Bronchial epithelial cell (primary cell): ENCODE data around the gene USP49. TPM values are rescaled to one million over a fixed set of nuclear protein-coding genes. Genes with fewer than 3 reads are reported as not detected.

Experiments
- DNase-seq: peaks from one replicate; pipeline ENCODE4 v3.0.0-alpha.2; 2010; ENCODE audit warnings: low read depth
- FAIRE-seq: peaks from 2 replicates; lab custom pipeline; 2011; peaks lifted over from hg19 to GRCh38; lab: Jason Lieb, UNC
- H3K27me3 ChIP-seq: 2 replicates; pipeline ENCODE4 v1.5.1; 2011; ENCODE audit warnings: low read length; ENCODE audit not compliant: control insufficient read depth, insufficient read depth
- H3K36me3 ChIP-seq: 2 replicates; pipeline ENCODE4 v1.5.1; 2011; ENCODE audit warnings: low read length; ENCODE audit not compliant: control insufficient read depth, insufficient read depth
- H3K4me3 ChIP-seq: 2 replicates; pipeline ENCODE4 v1.5.1; 2011; ENCODE audit warnings: mild to moderate bottlenecking, low read depth, low read length, control low read depth
- total RNA-seq: library from RNA; depleted of rRNA; stranded (reverse); fragments of >200 nt; gene quantifications from 2 replicates; pipeline ENCODE4 v1.2.1, GENCODE V29; 2014
- TF ChIP-seq, protein P1 (sequence below): IDR thresholded peaks from 2 replicates; pipeline ENCODE4 v1.5.1; 2011; ENCODE audit warnings: mild to moderate bottlenecking, moderate library complexity, low read length, control low read depth, inconsistent platforms; ENCODE audit not compliant: insufficient read depth, severe bottlenecking

The USP49 gene
- total RNA-seq, 1 donor from 2014 or later = 1.6 TPM

DNA sequence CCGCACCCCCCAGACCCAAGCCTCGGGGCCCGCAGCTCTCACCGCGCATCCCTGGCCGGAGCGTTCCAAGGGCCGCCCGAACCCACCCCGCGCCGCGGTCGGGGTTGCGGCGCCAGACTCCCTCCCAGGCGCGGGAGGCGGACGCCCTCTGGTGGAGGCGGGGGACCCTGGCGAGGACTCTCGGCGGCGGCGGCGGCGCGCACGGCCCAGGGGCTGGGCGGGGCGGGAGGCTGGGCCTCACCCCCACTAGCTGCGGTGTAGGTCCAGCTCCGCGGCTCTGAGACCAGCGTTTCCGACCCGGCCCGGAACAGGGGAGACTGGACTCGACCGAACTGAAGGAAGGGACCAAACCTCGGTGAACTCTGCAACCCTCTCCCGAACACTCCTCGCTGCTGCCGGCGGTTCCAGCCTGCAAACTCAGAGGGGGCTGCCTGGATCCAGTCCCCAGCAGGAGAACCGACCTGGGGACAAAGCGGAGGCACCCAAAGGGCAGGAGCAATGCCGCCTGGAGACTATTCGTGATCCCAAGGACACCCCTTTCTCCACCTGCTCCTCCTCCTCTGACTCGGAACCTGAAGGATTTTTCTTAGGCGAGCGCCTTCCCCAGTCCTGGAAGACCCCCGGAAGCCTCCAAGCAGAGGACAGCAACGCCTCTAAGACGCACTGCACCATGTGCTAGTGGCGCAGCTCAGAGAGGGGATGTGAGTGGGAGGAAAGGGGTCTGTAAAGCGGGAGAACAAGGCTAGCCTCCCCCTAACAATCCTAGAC lies 108.5 kb downstream of the USP49 start:
- peaks cover 3% of the 10 kb centered on the region for H3K36me3 ChIP-seq
- FAIRE-seq (no peak), DNase-seq (peak; percentile 38)
- H3K27me3 ChIP-seq = no peaks in the 10 kb centered on the region
- TF ChIP-seq, protein P1, sequence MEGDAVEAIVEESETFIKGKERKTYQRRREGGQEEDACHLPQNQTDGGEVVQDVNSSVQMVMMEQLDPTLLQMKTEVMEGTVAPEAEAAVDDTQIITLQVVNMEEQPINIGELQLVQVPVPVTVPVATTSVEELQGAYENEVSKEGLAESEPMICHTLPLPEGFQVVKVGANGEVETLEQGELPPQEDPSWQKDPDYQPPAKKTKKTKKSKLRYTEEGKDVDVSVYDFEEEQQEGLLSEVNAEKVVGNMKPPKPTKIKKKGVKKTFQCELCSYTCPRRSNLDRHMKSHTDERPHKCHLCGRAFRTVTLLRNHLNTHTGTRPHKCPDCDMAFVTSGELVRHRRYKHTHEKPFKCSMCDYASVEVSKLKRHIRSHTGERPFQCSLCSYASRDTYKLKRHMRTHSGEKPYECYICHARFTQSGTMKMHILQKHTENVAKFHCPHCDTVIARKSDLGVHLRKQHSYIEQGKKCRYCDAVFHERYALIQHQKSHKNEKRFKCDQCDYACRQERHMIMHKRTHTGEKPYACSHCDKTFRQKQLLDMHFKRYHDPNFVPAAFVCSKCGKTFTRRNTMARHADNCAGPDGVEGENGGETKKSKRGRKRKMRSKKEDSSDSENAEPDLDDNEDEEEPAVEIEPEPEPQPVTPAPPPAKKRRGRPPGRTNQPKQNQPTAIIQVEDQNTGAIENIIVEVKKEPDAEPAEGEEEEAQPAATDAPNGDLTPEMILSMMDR = peak; percentile 74
- H3K4me3 ChIP-seq = peak overlapping the region; percentile 94

- TF ChIP-seq, protein P1 = no peak
- no peaks in the 10 kb centered on the region for H3K27me3 ChIP-seq
- FAIRE-seq = no peak
- peak overlapping the region; percentile 94 for H3K4me3 ChIP-seq
- DNase-seq = no peak
- peaks cover 3% of the 10 kb centered on the region for H3K36me3 ChIP-seq
These were observed 109.3 kb downstream of the USP49 start for GRCh38 chr6:41785689-41786450.

DNA sequence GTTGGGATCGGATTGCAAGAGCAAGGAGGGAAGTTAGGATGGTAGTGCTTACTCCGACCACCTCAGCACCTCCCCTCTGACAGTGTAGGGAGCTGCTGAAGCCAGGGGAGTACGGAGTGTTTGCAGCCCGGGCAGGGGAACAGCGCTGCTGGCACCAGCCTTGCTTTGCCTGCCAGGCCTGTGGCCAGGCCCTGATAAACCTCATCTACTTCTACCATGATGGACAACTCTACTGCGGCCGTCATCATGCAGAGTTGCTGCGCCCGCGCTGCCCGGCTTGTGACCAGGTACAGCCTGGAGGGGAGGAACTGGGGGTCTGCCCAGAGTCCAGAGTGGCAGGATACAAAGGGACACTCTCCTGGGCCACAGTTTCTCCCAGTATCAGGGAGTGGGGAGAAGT lies 109.9 kb downstream of the USP49 start:
- DNase-seq = no peak
- H3K36me3 ChIP-seq = peaks cover 3% of the 10 kb centered on the region
- H3K4me3 ChIP-seq = no peak overlapping the region
- H3K27me3 ChIP-seq = no peaks in the 10 kb centered on the region
- FAIRE-seq = no peak
- TF ChIP-seq, protein P1 = no peak

GRCh38 chr6:41784581-41785171 lies 110.5 kb downstream of the USP49 start:
- Histone ChIP-seq H3K27me3 (no peaks in the 10 kb centered on the region), H3K36me3 (peaks cover 1% of the 10 kb centered on the region), H3K4me3 (no peak overlapping the region)
- DNase-seq (peak; percentile 38), FAIRE-seq (no peak)
- TF ChIP-seq, protein P1 = no peak

DNA sequence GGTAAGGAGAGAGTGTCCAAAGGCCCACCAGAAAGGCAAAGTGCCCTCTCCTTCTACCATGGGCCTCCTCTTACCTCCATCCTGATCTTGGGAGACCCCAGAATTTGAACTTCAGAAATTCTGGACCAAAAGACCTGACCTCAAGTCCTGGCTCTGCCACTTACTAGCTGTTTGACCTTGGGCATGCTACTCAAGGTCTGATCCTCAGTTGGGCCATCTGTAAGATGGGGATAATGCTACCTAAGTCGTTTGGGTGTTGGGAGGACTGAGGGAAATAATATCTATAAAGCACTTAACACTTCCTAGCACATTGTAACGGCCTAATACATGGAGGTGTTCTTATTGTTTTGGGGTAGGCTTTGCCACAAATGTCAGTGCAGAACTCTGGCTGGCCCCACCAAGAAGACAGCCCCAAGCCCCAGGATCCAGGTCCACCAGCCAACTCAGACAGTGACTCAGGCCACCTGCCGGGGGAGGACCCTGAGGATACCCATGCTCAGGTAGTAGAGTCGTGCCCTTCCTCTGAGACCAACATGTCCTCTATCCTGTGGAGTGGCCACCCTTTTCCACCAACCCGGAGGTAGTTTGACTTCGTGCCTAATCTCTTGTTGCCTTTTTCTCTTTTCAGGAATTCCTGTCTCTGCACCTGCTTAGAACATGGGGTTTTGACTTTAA lies 111.9 kb downstream of the USP49 start:
- H3K27me3 ChIP-seq = no peaks in the 10 kb centered on the region
- TF ChIP-seq, protein P1 = no peak
- DNase-seq (no peak), FAIRE-seq (no peak)
- H3K4me3 ChIP-seq = no peak overlapping the region
- peaks cover 1% of the 10 kb centered on the region for H3K36me3 ChIP-seq
